GM12878 (cell line): ENCODE results near the gene PMPCA. TPM values are rescaled to one million over a fixed set of nuclear protein-coding genes. Genes with fewer than 3 reads are reported as not detected.

Source experiments
- ATAC-seq: fragments of 200-7000 bp; cut with Tn5 transposase; 3 replicates; pipeline ENCODE4 v1.9.1; 2020; ENCODE audit warnings: mild to moderate bottlenecking, moderate library complexity
- BruUV-seq: library from RNA; stranded (reverse); fragments of 400-500 nt; replicated peaks from 2 replicates; lab custom pipeline; 2021; lab: Mats Ljungman, UMichigan
- CTCF ChIA-PET: fragments of 300-600 bp; sonication (Branson Sonifier 250); formaldehyde crosslinking; extraction: SDS; loops from one replicate; lab custom pipeline; 2021; ENCODE audit warnings: inconsistent platforms; lab: Yijun Ruan, JAX
- POLR2A ChIA-PET: fragments of 350-600 bp; formaldehyde crosslinking; extraction: SDS; loops from one replicate; lab custom pipeline; 2021; ENCODE audit warnings: inconsistent platforms; lab: Charles Lee
- RAD21 ChIA-PET: fragments of 300-600 bp; sonication (Branson Sonifier 250); formaldehyde crosslinking; loops from one replicate; lab custom pipeline; 2023; ENCODE audit warnings: antibody characterized with exemption; ENCODE audit not compliant: unreplicated experiment; lab: Charles Lee
- SMC1A ChIA-PET: fragments of 300-600 bp; sonication (Branson Sonifier 250); formaldehyde crosslinking; loops from one replicate; lab custom pipeline; 2023; ENCODE audit not compliant: unreplicated experiment, uncharacterized antibody; lab: Charles Lee
- DNase-seq: peaks from one replicate; pipeline ENCODE4 v3.0.0-alpha.2; 2011; ENCODE audit warnings: low read depth, low spot score
- FAIRE-seq: peaks from 3 replicates; lab custom pipeline; 2011; peaks lifted over from hg19 to GRCh38; lab: Jason Lieb, UNC
- H2AFZ ChIP-seq: 2 replicates; pipeline ENCODE4 v1.6.0; 2011; ENCODE audit warnings: low read depth, low read length, control low read depth; ENCODE audit not compliant: control insufficient read depth
- H3K27ac ChIP-seq: 2 replicates; pipeline ENCODE4 v1.5.1; 2011; ENCODE audit warnings: control low read depth; ENCODE audit not compliant: control insufficient read depth, insufficient read depth
- H3K27me3 ChIP-seq, 2 experiments: replicated peaks in 1 of 2; 2 replicates each; pipeline versions ENCODE4 v1.6.0 to v1.6.1; 2011; ENCODE audit warnings: low read length in 1 of 2; ENCODE audit not compliant: control insufficient read depth in 2 of 2, insufficient read depth in 2 of 2
- H3K36me3 ChIP-seq, 2 experiments: 2 replicates each; pipeline ENCODE4 v1.5.1; 2011; ENCODE audit warnings: low read length in 1 of 2; ENCODE audit not compliant: control insufficient read depth in 2 of 2, insufficient read depth in 2 of 2
- H3K4me1 ChIP-seq: 2 replicates; pipeline ENCODE4 v1.6.1; 2011; ENCODE audit warnings: mild to moderate bottlenecking, low read length, moderate library complexity, mixed read lengths; ENCODE audit not compliant: control insufficient read depth, insufficient read depth
- H3K4me2 ChIP-seq: 2 replicates; pipeline ENCODE4 v1.6.0; 2011; ENCODE audit warnings: control low read depth; ENCODE audit not compliant: control insufficient read depth, insufficient read depth
- H3K4me3 ChIP-seq: fragments of 200-600 bp; sonication (generic); 2 replicates; pipeline ENCODE4 v1.5.1; 2016
- H3K79me2 ChIP-seq: 2 replicates; pipeline ENCODE4 v1.6.0; 2011; ENCODE audit warnings: low read length; ENCODE audit not compliant: control insufficient read depth, insufficient read depth
- H3K9ac ChIP-seq: 2 replicates; pipeline ENCODE4 v1.8.0; 2011; ENCODE audit warnings: low read length, control low read depth, mixed read lengths; ENCODE audit not compliant: control insufficient read depth, insufficient read depth
- H3K9me3 ChIP-seq: replicated peaks from 3 replicates; pipeline ENCODE4 v1.5.1; 2011; ENCODE audit warnings: mild to moderate bottlenecking, low read length; ENCODE audit not compliant: control insufficient read depth, insufficient read depth
- H4K20me1 ChIP-seq: 2 replicates; pipeline ENCODE4 v1.6.0; 2011; ENCODE audit not compliant: control insufficient read depth, insufficient read depth
- ATF7 ChIP-seq: fragments of 450-650 bp; IDR thresholded peaks from 2 replicates; pipeline ENCODE4 v1.6.1; 2016; ENCODE audit warnings: low read depth, mild to moderate bottlenecking
- CBX5 ChIP-seq: sonication (generic); IDR thresholded peaks from 2 replicates; pipeline ENCODE4 v1.6.1; 2016; ENCODE audit warnings: low read depth, moderate library complexity, mild to moderate bottlenecking, inconsistent platforms
- CHD2 ChIP-seq: IDR thresholded peaks from 2 replicates; pipeline ENCODE4 v1.6.1; 2011; ENCODE audit warnings: low read depth, low read length, improper control_type of control experiment, borderline replicate concordance
- FOXM1 ChIP-seq: IDR thresholded peaks from 2 replicates; pipeline ENCODE4 v1.6.1; 2012; ENCODE audit warnings: low read depth, mild to moderate bottlenecking, inconsistent platforms, low read length, moderate library complexity
- JUND ChIP-seq: IDR thresholded peaks from 2 replicates; pipeline ENCODE4 v1.6.1; 2012; ENCODE audit warnings: low read depth, mild to moderate bottlenecking, low read length, improper control_type of control experiment, moderate library complexity
- KAT2A ChIP-seq: conservative IDR thresholded peaks from 2 replicates; pipeline ENCODE4 v1.6.1; 2011; ENCODE audit warnings: low read depth, low read length; ENCODE audit not compliant: control insufficient read depth
- PML ChIP-seq: IDR thresholded peaks from 2 replicates; pipeline ENCODE4 v1.6.1; 2012; ENCODE audit warnings: low read length, inconsistent platforms
- POLR2AphosphoS5 ChIP-seq: IDR thresholded peaks from 2 replicates; pipeline ENCODE4 v1.6.1; 2011; ENCODE audit warnings: mild to moderate bottlenecking, low read length, inconsistent platforms
- RB1 ChIP-seq: fragments of 450-650 bp; formaldehyde crosslinking; IDR thresholded peaks from 2 replicates; pipeline ENCODE4 v1.6.1; 2017; ENCODE audit warnings: mild to moderate bottlenecking, borderline replicate concordance
- SMC3 ChIP-seq: IDR thresholded peaks from 2 replicates; pipeline ENCODE4 v1.6.1; 2011; ENCODE audit warnings: low read length, improper control_type of control experiment, borderline replicate concordance
- SPI1 ChIP-seq: IDR thresholded peaks from 2 replicates; pipeline ENCODE4 v1.6.1; 2011; ENCODE audit warnings: low read depth, mild to moderate bottlenecking, low read length, moderate library complexity, borderline replicate concordance; ENCODE audit not compliant: insufficient read depth
- YY1 ChIP-seq: IDR thresholded peaks from 2 replicates; pipeline ENCODE4 v1.6.1; 2011; ENCODE audit warnings: low read depth, mild to moderate bottlenecking, low read length
- ZBED1 ChIP-seq: IDR thresholded peaks from 2 replicates; pipeline ENCODE4 v1.6.1; 2016; ENCODE audit warnings: borderline replicate concordance
- WGBS: methylation state at CpG from one replicate; pipeline ENCODE4 v1.1.6; 2016; ENCODE audit warnings: low lambda C conversion rate; ENCODE audit not compliant: insufficient replicate concordance, insufficient coverage; ENCODE audit errors: missing lambda C conversion rate; 5-methylcytosine and 5-hydroxymethylcytosine counted together
- in situ Hi-C: fragments of 300-500 bp; cut with MboI; formaldehyde crosslinking; loops from 9 replicates; pipeline ENCODE4 v1.14.3; 2018; ENCODE audit warnings: mixed read lengths
- intact Hi-C: fragments of 100-400 bp; cut with micrococcal nuclease; formaldehyde crosslinking; loops from one replicate; pipeline ENCODE4 v1.14.2; 2022; ENCODE audit not compliant: unreplicated experiment
- polyA plus RNA-seq, 11 experiments: library from polyadenylated mRNA; depleted of rRNA in 4 of 11; unstranded in 6 of 11; stranded (reverse) in 5 of 11; fragments of >200 nt; fragmentation: Nextera tagmentation in 4 of 11; fragmentation: Illumina TruSeq in 1 of 11; extraction: Ambion mirVana in 4 of 11; extraction: Trizol in 1 of 11; gene quantifications; 1 replicate in 1 of 11; 2 replicates in 10 of 11; pipeline versions ENCODE4 v1.2.1 to v1.2.3, GENCODE V29; 2011 to 2016; ENCODE audit warnings: inconsistent platforms in 2 of 11, missing spikeins in 2 of 11, low read depth in 1 of 11
- total RNA-seq, 4 experiments: library from RNA; depleted of rRNA in 3 of 4; stranded (reverse); fragments of >200 nt in 3 of 4; fragmentation: Illumina TruSeq in 1 of 4; extraction: Trizol in 1 of 4; gene quantifications; 2 replicates each; pipeline versions ENCODE4 v1.2.1 to v1.2.3, GENCODE V29; 2013 to 2021
- TF ChIP-seq, protein P1 (sequence below): fragments of 450-650 bp; IDR thresholded peaks from 2 replicates; pipeline ENCODE4 v1.6.1; 2017; ENCODE audit warnings: borderline replicate concordance
- TF ChIP-seq, protein P2 (sequence below): fragments of 450-650 bp; IDR thresholded peaks from 2 replicates; pipeline ENCODE4 v1.6.1; 2017; ENCODE audit warnings: mild to moderate bottlenecking, low read depth, inconsistent platforms; ENCODE audit not compliant: poor library complexity, severe bottlenecking
- TF ChIP-seq, protein P3 (sequence below): IDR thresholded peaks from 2 replicates; pipeline ENCODE4 v1.6.1; 2012; ENCODE audit warnings: improper control_type of control experiment, low read depth, low read length; ENCODE audit not compliant: insufficient replicate concordance
- TF ChIP-seq, protein P4 (sequence below): IDR thresholded peaks from 2 replicates; pipeline ENCODE4 v1.6.1; 2012; ENCODE audit warnings: low read depth, low read length, improper control_type of control experiment

PMPCA gene
- total and polyA plus RNA-seq, 10 of the 15 experiments (the other 5 are each of a cell fraction or from before 2014, with no cell fraction given), result 8.1 to 137 (median 75.7) TPM

DNA sequence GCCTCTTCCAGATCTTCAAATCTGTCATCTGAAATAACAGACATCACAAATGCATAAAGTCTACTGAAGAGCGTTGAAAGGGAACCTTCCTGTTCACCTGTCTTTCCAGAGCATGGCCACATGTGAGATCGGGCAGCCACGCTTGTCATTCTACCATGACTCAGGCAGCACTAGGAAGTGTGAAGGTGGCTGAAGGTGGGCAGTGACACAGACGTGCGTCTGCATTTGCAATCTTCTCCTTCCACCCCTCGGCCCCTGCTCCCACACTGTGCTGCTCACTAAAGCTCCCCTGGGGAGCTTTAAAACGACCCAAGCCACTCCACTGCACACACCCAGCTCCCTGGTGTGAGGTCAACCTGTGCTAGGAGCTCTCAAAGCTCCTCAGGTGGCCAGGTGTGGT lies 2.5 kb upstream of the PMPCA start:
- DNase-seq (no peak), FAIRE-seq (no peak), ATAC-seq (no peak)
- SMC1A ChIA-PET, result no interaction called here
- in situ Hi-C loops, result no loop called here
- H3K27me3 ChIP-seq, result no peaks in the 10 kb centered on the region
- POLR2A ChIA-PET, result no interaction called here
- 0 out of 2 replicates have a peak overlapping the region, but pooled peaks have one; percentile 38 for H3K4me2 ChIP-seq
- TF ChIP-seq PML (no peak), ATF7 (no peak), YY1 (no peak), FOXM1 (no peak), SPI1 (no peak), SMC3 (no peak), CBX5 (no peak), POLR2AphosphoS5 (no peak), KAT2A (no peak), JUND (no peak), CHD2 (no peak), RB1 (no peak), ZBED1 (no peak)
- TF ChIP-seq, protein P1, sequence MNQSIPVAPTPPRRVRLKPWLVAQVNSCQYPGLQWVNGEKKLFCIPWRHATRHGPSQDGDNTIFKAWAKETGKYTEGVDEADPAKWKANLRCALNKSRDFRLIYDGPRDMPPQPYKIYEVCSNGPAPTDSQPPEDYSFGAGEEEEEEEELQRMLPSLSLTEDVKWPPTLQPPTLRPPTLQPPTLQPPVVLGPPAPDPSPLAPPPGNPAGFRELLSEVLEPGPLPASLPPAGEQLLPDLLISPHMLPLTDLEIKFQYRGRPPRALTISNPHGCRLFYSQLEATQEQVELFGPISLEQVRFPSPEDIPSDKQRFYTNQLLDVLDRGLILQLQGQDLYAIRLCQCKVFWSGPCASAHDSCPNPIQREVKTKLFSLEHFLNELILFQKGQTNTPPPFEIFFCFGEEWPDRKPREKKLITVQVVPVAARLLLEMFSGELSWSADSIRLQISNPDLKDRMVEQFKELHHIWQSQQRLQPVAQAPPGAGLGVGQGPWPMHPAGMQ, result no peak
- TF ChIP-seq, protein P2, sequence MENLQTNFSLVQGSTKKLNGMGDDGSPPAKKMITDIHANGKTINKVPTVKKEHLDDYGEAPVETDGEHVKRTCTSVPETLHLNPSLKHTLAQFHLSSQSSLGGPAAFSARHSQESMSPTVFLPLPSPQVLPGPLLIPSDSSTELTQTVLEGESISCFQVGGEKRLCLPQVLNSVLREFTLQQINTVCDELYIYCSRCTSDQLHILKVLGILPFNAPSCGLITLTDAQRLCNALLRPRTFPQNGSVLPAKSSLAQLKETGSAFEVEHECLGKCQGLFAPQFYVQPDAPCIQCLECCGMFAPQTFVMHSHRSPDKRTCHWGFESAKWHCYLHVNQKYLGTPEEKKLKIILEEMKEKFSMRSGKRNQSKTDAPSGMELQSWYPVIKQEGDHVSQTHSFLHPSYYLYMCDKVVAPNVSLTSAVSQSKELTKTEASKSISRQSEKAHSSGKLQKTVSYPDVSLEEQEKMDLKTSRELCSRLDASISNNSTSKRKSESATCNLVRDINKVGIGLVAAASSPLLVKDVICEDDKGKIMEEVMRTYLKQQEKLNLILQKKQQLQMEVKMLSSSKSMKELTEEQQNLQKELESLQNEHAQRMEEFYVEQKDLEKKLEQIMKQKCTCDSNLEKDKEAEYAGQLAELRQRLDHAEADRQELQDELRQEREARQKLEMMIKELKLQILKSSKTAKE, result no peak
- TF ChIP-seq, protein P3, sequence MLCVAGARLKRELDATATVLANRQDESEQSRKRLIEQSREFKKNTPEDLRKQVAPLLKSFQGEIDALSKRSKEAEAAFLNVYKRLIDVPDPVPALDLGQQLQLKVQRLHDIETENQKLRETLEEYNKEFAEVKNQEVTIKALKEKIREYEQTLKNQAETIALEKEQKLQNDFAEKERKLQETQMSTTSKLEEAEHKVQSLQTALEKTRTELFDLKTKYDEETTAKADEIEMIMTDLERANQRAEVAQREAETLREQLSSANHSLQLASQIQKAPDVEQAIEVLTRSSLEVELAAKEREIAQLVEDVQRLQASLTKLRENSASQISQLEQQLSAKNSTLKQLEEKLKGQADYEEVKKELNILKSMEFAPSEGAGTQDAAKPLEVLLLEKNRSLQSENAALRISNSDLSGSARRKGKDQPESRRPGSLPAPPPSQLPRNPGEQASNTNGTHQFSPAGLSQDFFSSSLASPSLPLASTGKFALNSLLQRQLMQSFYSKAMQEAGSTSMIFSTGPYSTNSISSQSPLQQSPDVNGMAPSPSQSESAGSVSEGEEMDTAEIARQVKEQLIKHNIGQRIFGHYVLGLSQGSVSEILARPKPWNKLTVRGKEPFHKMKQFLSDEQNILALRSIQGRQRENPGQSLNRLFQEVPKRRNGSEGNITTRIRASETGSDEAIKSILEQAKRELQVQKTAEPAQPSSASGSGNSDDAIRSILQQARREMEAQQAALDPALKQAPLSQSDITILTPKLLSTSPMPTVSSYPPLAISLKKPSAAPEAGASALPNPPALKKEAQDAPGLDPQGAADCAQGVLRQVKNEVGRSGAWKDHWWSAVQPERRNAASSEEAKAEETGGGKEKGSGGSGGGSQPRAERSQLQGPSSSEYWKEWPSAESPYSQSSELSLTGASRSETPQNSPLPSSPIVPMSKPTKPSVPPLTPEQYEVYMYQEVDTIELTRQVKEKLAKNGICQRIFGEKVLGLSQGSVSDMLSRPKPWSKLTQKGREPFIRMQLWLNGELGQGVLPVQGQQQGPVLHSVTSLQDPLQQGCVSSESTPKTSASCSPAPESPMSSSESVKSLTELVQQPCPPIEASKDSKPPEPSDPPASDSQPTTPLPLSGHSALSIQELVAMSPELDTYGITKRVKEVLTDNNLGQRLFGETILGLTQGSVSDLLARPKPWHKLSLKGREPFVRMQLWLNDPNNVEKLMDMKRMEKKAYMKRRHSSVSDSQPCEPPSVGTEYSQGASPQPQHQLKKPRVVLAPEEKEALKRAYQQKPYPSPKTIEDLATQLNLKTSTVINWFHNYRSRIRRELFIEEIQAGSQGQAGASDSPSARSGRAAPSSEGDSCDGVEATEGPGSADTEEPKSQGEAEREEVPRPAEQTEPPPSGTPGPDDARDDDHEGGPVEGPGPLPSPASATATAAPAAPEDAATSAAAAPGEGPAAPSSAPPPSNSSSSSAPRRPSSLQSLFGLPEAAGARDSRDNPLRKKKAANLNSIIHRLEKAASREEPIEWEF, result no peak
- TF ChIP-seq, protein P4, sequence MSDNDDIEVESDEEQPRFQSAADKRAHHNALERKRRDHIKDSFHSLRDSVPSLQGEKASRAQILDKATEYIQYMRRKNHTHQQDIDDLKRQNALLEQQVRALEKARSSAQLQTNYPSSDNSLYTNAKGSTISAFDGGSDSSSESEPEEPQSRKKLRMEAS, result no peak
- H3K4me1 ChIP-seq, result peaks cover 42% of the 10 kb centered on the region
- H3K36me3 ChIP-seq, result peaks cover 6 to 17% of the 10 kb centered on the region in 2 experiments; a peak in 3 of 4 replicates
- 79% methylated on average over 7 of the region's 7 CpGs for WGBS
- peaks cover 54% of the 10 kb centered on the region for H3K79me2 ChIP-seq
- H4K20me1 ChIP-seq, result no peaks in the 10 kb centered on the region
- RAD21 ChIA-PET, result no interaction called here
- H3K4me3 ChIP-seq, result no peak overlapping the region
- H3K9ac ChIP-seq, result no peak overlapping the region
- intact Hi-C loops, result no loop called here
- CTCF ChIA-PET, result no interaction called here
- no peak overlapping the region for H2AFZ ChIP-seq
- BruUV-seq, result no TSS peak
- H3K9me3 ChIP-seq, result no peaks in the 10 kb centered on the region
- H3K27ac ChIP-seq, result no peak overlapping the region
